Measurements from ENCODE around the gene TNFRSF19.
"Not testable (repeated sequence)": the region's sequence is repeated elsewhere in the genome, so short reads cannot be mapped to it uniquely, and the experiment has no call there.

The TNFRSF19 gene, protein sequence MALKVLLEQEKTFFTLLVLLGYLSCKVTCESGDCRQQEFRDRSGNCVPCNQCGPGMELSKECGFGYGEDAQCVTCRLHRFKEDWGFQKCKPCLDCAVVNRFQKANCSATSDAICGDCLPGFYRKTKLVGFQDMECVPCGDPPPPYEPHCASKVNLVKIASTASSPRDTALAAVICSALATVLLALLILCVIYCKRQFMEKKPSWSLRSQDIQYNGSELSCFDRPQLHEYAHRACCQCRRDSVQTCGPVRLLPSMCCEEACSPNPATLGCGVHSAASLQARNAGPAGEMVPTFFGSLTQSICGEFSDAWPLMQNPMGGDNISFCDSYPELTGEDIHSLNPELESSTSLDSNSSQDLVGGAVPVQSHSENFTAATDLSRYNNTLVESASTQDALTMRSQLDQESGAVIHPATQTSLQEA

GRCh38 chr13:23570099-23570920 is at the start of gene TNFRSF19:
TNFRSF19 (plus strand) TSS chr13:23570412; CDS start chr13:23590184, 19,772 bp downstream.
- DNase-seq (ENCODE audit: low spot score), result no peak

- DNase-seq (ENCODE audit: low spot score), result not testable (repeated sequence)
These were observed 40.3 kb upstream of the TNFRSF19 start for GRCh38 chr13:23529926-23530325.

DNA sequence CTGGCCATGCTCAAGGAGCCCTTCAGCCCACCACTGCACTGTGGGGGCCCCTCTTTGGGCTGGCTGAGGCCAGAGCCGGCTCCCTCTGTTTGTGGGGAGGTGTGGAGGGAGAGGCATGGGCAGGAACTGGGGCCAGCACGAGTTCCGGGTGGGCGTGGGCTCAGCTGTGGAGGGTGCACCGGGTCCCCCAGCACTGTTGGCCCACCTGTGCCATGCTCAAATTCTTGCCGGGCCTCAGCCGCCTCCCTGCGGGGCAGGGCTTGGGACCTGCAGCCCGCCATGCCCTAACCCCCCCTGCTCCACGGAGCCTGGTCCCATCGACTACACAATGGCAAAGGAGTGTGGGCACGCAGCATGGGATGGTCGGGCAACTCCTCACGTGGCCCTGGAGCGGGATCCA is 38.8 kb upstream of the TNFRSF19 start:
- DNase-seq (ENCODE audit: low spot score), result no peak

DNA sequence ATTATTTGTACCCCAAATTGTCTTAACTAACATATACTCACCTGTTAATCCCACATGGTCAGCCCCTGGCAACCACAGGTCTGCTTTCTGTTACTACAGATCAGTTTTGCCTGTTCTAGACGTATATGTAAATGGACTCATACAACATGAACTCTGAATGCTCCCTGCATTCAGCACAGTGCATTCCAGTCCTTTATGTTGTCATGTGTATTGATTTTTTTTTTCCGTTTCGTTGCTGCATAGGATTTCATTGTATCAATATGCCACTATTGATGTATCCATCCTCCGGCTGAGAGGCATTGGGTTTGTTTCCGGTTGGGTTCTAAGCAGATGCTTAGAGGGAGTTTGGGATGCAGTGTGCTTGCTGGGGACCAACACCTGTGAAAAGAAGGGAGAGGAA is 36.1 kb upstream of the TNFRSF19 start:
- DNase-seq (ENCODE audit: low spot score), result no peak

- no peak for DNase-seq (ENCODE audit: low spot score)
These were observed 28.9 kb upstream of the TNFRSF19 start for GRCh38 chr13:23541221-23541824.

DNA sequence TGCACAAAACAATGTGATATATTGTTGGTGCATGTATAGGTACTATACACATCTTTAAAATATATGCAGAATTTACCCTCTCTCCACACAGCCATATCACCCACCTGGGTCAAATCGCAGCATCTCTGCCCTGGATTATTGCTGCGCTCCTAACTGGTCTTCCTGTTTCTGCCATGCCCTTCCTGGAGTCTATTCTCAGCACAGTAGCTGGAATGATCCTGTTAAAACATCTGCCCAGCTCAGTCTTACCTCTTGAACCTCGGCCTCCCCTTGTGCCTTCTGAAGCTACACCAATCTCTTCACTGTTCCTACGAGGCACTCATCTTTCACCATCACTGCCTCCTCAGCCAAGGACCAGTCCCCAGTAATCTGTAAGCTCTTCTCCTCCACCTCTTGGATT is 25.5 kb upstream of the TNFRSF19 start:
- no peak for DNase-seq (ENCODE audit: low spot score)

GRCh38 chr13:23547000-23547590 is 23.1 kb upstream of the TNFRSF19 start:
- no peak for DNase-seq (ENCODE audit: low spot score)

GRCh38 chr13:23549724-23550123 is 20.5 kb upstream of the TNFRSF19 start:
- DNase-seq (ENCODE audit: low spot score), result no peak

GRCh38 chr13:23550163-23550562 is 20.0 kb upstream of the TNFRSF19 start:
- no peak for DNase-seq (ENCODE audit: low spot score)

DNA sequence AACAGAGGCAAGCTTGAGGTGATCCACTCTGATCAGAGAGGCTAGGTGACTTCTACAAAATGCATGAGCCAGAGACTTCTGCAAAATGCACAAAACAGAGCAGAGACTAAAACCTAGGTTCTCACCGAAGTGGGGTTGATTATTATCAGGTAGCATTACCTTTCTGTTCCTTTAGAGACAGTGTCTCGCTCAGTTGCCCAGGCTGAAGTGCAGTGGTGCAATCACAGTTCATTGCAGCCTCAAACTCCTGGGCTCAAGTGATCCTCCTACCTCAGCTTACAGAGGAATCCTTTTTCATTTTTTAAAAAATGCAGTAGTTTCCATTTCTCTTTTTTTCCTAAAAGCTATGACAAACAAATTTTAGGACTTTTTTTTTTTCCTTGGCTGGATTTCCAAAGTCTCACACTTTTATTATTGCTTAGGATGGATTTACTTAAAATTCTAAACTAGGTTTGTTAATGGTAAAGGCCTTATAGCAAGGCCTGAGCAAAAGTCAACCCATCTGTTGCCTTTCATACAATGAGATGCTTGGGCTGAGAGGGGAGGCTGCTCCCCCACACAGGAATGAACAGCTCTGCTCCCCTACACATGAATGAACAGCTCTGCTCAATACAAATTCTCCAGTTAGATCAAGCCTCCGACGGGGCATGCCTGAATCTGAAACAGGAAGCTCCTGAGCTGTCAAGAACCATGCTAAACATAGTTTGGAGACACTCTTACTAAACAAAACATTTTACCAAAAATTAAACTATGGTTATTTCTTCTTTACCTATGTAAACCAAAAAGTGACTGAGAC is 18.8 kb upstream of the TNFRSF19 start:
- DNase-seq (ENCODE audit: low spot score), result no peak

- DNase-seq (ENCODE audit: low spot score), result no peak
These were observed 18.0 kb upstream of the TNFRSF19 start for GRCh38 chr13:23552171-23552570.

DNA sequence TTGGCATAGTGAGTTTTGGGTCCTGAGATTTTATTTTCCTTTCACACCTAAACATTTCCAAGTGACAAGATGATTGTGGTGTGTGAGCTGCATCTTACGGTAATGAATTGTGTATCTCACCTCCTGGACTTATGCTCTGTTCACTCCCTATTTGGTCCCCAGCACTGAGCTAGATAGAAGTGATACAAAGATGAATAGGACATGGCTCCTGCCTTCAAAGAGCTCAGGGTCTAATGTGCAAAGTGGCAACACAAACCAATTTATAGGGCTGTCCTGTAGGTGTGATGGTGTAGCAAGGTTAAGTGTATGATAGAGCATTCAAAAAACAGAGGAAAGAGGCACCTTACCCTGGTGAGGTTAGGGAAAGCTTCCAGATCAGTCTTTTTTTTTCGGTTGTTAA is 17.6 kb upstream of the TNFRSF19 start:
- DNase-seq (ENCODE audit: low spot score), result no peak

- DNase-seq (ENCODE audit: low spot score), result no peak
These were observed 16.2 kb upstream of the TNFRSF19 start for GRCh38 chr13:23554000-23554399.

GRCh38 chr13:23557043-23557442 is 13.2 kb upstream of the TNFRSF19 start:
- no peak for DNase-seq (ENCODE audit: low spot score)

- no peak for DNase-seq (ENCODE audit: low spot score)
These were observed 12.5 kb upstream of the TNFRSF19 start for GRCh38 chr13:23557733-23558132.

GRCh38 chr13:23558675-23559536 is 11.3 kb upstream of the TNFRSF19 start:
- no peak for DNase-seq (ENCODE audit: low spot score)

DNA sequence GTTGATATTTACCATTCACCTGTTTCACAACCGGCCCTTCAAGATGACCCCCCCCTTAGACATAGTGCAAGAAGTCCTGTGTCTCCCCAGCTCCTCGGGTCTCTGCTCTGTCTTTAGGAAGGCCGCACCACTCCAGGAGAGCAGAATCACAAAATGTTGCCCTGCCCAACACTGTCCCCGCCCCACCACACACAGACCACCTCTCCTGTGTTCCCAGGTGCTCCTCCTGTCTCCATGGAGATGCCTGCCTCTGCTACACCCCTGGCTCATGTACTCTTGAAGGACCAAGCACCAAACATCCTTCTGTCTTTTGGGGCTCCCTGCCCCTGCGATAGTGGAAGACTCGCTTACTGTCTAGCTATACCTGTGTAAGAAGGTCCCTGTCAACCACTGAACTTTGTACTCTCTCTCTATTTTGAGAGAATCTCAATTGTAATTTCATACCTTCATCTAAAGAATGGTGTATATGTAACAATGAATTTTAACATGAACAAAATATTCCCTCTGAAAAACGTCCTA is 9.6 kb upstream of the TNFRSF19 start:
- DNase-seq (ENCODE audit: low spot score), result no peak

DNA sequence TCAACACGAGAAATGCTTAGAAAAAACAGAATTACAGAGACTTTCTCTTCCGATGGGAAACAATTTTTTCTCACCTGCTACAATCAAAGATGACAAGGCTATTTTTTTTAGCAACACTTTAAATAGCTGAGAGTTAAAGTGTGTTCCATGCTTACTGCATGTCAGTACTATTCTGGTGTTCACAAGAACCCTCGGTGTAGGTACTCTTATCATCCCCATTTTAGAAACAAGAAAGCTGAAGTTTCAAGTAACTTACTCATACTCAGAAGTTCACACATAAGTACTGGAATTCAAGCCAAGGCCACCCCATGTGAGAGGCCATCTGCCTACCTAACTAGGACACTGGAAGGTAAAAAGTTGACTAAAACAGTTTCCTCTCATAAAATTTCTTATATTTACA is 9.0 kb upstream of the TNFRSF19 start:
- DNase-seq (ENCODE audit: low spot score), result no peak

DNA sequence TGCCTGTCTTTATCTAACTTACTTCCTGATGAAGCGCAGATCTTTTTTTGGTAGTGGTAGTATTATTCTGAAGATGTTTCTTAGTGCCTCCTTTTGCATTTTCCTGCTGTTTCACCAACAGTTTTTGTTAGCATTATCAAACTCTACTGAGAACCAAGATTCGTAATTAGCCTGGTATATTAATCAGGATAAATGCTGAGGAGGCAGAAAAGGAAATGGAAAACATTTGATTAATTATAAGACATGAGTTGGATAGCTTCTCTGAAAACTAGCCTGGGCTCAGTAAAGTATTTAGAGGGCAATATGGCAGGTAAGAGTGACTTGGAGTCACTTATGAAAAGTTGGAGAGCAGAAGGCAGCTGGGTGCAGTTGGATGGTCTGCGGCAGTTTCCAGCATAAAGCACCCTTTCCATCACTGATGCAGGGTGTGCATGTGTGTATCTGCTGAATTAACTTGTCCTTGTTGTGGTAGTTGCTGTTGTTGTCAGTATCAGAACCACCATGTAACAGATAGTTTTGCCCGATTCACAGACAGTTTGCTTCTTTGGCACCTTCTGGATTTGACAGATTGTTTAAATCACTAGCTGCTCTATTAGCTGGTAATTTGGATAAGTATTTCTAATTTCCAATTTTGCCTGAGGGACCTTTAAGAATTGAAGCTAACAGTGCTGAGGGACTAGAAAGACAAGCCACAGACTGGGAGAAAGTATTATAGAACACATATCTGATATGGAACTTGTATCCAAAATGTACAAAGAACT is 6.9 kb upstream of the TNFRSF19 start:
- no peak for DNase-seq (ENCODE audit: low spot score)

All from germinal center (tissue), 1 donor.